ENCODE measurements around the gene TMEM72.

TMEM72 gene

DNA sequence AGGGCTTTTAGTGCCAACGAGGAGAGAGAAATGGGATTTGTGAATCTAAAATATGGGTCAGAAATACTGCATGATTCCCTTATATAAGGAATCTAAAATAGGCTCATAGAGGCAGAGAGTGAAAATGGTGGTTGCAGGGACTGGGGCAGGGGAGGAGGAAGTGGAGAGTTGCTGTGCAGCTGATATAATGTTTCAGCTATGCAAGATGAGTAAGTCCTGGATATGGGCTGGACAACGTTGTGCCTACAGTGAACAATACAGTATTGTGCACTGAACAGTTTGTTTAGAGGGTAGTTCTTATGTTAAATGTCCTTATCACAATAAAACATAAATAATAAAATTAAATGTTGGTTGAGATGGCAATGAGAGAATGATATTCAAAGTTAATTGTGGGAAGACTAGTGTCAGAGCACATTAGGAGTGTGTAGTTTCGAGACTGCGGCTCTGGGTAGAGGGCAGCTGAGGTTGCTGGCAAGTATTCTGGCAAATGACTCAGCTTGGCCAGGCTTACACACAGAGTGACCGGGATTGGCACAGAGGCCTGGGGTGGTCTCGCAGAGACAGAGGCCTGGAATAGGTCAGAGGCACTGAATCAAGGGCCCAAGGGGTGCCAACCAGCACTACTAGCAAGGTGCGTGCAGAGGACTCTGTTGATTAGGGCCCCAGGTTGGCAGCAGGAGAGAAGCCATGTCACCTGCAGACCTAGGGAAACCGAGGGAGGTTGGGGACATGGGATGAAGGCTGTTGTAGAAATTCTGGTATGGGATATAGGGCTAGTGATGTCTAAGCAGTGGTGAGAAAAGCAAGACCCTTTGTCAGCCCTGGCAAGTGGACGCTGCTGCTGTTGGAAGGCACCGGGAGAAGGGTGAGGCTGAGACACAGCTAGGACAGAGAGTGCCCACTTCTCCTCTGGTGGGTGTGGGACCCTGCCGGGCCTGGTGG lies 70.3 kb downstream of the TMEM72 start:
- no peak for DNase-seq

DNA sequence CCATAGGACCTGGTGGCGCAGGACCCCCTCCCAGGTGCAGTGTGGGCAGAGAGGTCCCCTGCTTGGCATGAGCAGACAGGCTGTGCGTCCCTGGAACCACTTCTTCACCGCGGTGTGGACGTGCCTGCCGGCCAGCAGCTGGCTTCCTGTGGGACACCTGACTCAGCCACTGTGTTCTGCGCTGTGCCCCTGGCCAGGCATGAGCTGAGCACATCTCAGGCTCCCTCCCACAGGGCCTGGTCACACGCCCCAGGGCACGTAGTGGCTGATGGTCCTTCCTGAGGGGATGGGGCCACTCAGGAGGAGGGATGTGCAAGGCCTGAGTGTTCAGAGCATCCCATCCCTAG lies 71.0 kb downstream of the TMEM72 start:
- no peak for DNase-seq

DNA sequence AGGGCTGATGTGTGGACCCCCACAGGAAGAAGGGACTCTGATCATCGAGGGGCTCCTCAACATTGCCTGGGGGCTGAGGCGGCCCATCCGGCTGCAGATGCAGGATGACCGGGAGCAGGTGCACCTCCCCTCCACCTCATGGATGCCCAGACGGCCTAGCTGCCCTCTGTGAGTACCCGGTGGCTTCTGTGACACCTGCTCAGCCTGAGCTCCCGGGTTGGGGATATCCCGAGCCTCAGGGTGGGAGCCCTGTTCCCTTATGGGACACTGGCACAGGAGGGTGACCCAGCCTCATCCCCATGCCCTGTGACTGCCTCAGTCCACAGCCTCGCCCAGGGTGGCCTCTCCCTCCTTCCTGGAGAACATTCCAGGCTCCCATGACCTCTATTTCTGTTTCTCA lies 71.4 kb downstream of the TMEM72 start:
- DNase-seq = no peak

DNA sequence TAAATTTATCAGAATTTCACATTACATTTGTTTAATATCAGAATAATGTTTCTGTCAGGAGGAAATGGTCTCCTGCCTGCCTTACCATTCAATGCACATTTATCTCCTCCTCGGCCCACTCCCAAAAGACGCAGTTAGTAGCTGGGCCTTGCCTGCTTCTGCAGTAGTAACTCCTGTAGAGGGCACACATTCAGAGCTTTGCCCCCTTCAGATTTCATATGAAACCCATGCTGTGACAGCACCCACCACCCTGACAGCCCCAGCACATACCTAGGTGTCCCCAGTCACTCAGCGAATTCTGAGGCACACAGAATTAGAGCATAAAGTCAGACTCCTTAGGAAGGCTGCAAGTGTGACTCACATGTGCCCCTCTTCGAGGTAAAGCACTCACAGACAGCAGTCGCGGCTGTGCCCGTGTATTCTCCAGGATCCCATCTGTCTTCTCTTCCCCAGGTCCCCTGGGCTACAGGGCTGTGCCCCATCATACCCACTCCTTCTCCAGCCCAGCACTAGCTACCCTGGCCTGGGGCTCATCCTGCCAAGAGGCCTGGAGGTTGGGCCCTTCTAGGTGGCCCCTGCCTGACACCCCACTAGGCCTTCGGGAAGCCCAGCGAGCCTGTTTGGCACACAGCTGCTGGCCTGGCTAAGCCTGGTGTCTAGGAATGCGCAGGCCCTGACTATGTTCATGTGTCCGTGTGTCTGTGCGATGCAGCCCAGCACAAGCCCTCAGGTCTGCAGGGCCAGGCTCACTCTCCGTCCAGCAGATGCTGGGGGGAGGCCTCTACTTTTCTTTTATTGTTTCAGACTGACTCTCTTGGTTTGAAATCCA lies 72.1 kb downstream of the TMEM72 start:
- no peak for DNase-seq

DNA sequence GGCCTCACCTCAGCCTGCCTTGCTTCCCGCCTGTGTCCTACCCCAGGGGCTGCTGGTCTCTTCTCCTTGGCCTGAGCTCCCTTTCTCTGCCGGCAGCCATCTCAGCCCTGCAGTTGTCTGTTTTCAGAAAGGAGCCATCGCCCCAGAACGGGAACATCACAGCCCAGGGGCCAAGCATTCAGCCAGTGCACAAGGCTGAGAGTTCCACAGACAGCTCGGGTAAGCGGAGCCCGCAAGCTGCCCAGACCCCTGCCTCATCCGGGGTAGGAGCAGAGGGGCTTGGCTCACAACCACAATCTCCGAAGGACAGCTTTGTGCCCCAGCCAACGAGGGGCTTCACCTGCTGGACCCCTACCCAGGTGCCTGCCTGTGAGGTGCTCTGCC lies 72.8 kb downstream of the TMEM72 start:
- no peak for DNase-seq

DNA sequence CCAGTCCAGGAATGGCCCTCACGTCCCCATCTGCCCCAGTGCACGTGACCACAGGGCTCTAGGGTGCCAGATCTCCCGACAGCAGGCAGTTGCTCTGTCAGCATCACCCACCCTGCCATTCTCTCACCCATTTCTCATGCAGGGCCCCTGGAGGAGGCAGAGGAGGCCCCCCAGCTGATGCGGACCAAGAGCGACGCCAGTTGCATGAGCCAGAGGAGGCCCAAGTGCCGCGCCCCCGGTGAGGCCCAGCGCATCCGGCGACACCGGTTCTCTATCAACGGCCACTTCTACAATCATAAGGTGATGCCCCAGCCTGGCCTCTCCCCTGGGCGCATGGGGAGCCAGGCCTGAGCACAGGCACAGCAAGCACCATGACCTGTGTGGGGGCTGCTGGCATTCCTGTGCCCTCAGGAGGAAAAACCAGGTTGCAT lies 73.5 kb downstream of the TMEM72 start:
- DNase-seq = no peak

DNA sequence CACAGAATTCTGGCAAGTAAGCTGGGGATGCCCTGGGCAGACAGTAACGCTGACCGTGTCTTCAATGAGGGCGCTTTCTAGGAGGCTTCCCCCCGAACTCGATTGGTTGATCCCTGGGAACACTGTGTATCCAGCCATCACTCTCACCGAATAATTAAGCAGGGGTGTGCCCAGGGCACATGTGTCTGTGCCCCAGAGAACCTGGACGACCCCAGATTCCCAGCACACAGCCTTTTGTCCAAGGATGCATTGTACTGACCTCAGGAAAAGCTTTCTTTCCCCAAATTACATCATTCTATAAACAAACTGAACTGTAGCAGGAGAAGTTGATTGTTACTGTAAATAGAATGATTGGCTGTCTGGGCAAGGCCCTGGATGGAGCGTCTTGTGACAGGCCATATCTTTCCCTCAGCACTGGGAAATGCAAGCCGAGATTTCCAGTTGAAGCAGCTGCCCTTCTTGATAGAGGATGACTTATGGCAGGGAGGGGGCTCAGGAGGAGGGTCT lies 74.1 kb downstream of the TMEM72 start:
- no peak for DNase-seq

DNA sequence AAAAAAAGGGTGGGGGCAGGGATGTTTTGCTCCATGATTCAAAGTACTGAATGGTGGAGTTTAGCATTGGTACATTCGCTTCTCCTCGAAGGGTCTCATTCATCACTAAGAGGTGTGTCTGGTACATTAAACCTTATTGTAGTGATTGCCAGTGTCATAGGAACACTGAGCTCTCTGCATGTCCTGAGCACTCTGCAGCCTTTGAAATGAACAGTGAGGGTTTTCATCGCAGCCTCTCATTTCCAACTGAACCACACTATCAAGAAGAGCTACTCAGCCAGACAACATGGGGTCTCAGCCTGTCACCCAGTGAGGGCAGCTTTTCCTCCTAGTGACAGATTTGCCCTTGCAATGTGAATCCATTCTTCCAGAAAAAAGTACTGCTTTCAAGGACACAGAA lies 75.0 kb downstream of the TMEM72 start:
- DNase-seq = no peak

Measured in NCI-H1694 treated with DMSO at 0.1 percent for 48 hours (cell line).